HepG2 (cell line): ENCODE results near the gene HOMEZ. TPM values are rescaled to one million over a fixed set of nuclear protein-coding genes. Genes with fewer than 3 reads are reported as not detected.

Experiments used
- FOXP1 ChIP-seq, 2 experiments: fragments of 450-650 bp in 1 of 2; IDR thresholded peaks; 2 replicates each; pipeline ENCODE4 v1.6.1; 2017 to 2018; ENCODE audit warnings: antibody characterized with exemption in 1 of 2
- NFE2 ChIP-seq: sonication (generic); formaldehyde crosslinking; IDR thresholded peaks from 2 replicates; pipeline ENCODE4 v1.4.0; 2020; ENCODE audit warnings: missing genetic modification reagents
- PITX1 ChIP-seq: sonication (generic); formaldehyde crosslinking; IDR thresholded peaks from 2 replicates; pipeline ENCODE4 v1.5.1; 2020; ENCODE audit warnings: mild to moderate bottlenecking, missing genetic modification reagents
- SMC3 ChIP-seq: IDR thresholded peaks from 2 replicates; pipeline ENCODE4 v1.6.1; 2011; ENCODE audit warnings: low read length, improper control_type of control experiment
- ZNF17 ChIP-seq: sonication (generic); formaldehyde crosslinking; IDR thresholded peaks from 2 replicates; pipeline ENCODE4 v1.5.0; 2020; ENCODE audit warnings: mild to moderate bottlenecking, missing genetic modification reagents
- ZNF768 ChIP-seq: sonication (generic); formaldehyde crosslinking; IDR thresholded peaks from 2 replicates; pipeline ENCODE4 v1.4.0; 2020; ENCODE audit warnings: missing genetic modification reagents
- polyA plus RNA-seq, 8 experiments: library from polyadenylated mRNA; depleted of rRNA in 3 of 8; stranded (reverse) in 7 of 8; unstranded in 1 of 8; fragments of >200 nt; fragmentation: Illumina TruSeq in 4 of 8; extraction: Trizol in 4 of 8; gene quantifications; 2 replicates each; pipeline versions ENCODE4 v1.2.1 to v1.2.3, GENCODE V29; 2011 to 2016; ENCODE audit warnings: low read depth in 4 of 8, missing spikeins in 1 of 8, mixed read lengths in 1 of 8; ENCODE audit not compliant: insufficient read depth in 1 of 8
- total RNA-seq, 5 experiments: library from RNA; depleted of rRNA; stranded (reverse); fragments of >200 nt; fragmentation: Illumina TruSeq; extraction: Trizol; gene quantifications; 2 replicates each; pipeline ENCODE4 v1.2.3, GENCODE V29; 2016; ENCODE audit warnings: low read depth in 1 of 5
- TF ChIP-seq, protein P1 (sequence below): sonication (generic); formaldehyde crosslinking; IDR thresholded peaks from 2 replicates; pipeline ENCODE4 v1.5.1; 2020; ENCODE audit warnings: missing genetic modification reagents, mild to moderate bottlenecking, borderline replicate concordance
- TF ChIP-seq, protein P2 (sequence below), 2 experiments: fragments of 450-650 bp in 1 of 2; sonication (generic) in 1 of 2; formaldehyde crosslinking in 1 of 2; IDR thresholded peaks; 2 replicates each; pipeline versions ENCODE4 v1.6.1 to v1.8.0; 2016 to 2022; ENCODE audit warnings: antibody characterized with exemption in 1 of 2, mild to moderate bottlenecking in 1 of 2, missing genetic modification reagents in 1 of 2
- TF ChIP-seq, protein P3 (sequence below): sonication (generic); formaldehyde crosslinking; IDR thresholded peaks from 2 replicates; pipeline ENCODE4 v1.5.1; 2020; ENCODE audit warnings: mild to moderate bottlenecking, missing genetic modification reagents
- TF ChIP-seq, protein P4 (sequence below): IDR thresholded peaks from 2 replicates; pipeline ENCODE4 v1.6.1; 2018; ENCODE audit warnings: missing genetic modification reagents, mild to moderate bottlenecking, missing compliant biosample characterization

Gene HOMEZ
- total and polyA plus RNA-seq, 2 of the 13 experiments (the other 11 are each of a cell fraction or from before 2014, with no cell fraction given): 14.5 to 31.8 TPM

DNA sequence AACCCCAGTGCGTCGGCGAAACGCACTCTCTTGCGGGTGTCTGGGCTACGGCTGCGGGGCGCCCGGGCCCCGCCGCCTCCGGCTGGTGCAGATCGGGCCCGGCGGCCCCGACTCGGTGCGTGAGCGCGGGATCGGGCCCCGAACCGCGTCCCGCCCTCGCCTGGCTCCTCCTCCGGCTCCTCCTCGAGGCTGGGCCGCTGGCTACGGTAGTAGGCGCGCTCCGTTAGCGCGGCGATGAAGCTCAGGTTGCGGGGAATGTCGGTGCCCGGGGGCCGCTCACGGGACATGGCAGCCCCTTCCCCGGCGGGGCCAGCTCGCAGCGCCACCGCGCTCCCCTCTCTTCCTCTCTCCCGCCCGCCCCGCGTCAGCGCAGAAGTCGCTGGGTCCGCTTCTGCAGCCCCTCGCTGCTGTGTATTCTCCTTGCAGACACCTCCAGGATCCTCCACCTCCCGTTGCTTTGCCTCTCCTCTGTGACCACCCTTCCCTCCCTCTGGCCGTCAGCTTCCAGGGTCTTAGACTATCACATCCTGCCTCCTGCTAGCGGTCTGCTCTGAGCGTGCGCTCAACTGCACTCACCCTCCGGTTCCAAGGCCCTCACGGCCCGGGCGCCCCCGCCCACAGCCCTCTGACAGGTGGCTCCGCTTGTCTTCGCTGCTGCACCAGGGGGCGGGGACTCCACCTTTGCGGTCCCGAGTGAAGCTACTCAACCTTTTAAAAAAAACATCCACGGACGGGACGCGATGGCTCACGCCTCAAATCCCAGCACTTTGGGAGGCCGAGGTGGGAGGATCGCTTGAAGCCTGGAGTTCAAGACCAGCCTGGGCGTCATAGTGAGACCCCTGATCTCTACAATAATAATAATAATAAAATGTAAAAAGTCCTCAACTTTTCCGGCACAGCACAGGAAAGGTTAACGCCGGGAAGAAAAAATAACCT is 16.6 kb upstream of the HOMEZ start, which contains the start of gene PPP1R3E (continued):
- TF ChIP-seq FOXP1 (IDR thresholded peaks at IDR 0.05) (no peak), FOXP1 (CRISPR knock-in tag; IDR thresholded peaks at IDR 0.05) (no peak), PITX1 (CRISPR knock-in tag) (no peak; the same call in none of the 2 replicates), NFE2 (no peak), SMC3 (no peak), ZNF17 (CRISPR knock-in tag) (no peak), ZNF768 (peak; percentile 29; the same call in 1 of the 2 replicates)
- TF ChIP-seq, protein P1, sequence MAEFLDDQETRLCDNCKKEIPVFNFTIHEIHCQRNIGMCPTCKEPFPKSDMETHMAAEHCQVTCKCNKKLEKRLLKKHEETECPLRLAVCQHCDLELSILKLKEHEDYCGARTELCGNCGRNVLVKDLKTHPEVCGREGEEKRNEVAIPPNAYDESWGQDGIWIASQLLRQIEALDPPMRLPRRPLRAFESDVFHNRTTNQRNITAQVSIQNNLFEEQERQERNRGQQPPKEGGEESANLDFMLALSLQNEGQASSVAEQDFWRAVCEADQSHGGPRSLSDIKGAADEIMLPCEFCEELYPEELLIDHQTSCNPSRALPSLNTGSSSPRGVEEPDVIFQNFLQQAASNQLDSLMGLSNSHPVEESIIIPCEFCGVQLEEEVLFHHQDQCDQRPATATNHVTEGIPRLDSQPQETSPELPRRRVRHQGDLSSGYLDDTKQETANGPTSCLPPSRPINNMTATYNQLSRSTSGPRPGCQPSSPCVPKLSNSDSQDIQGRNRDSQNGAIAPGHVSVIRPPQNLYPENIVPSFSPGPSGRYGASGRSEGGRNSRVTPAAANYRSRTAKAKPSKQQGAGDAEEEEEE (CRISPR knock-in tag): peak; percentile 96; the same call in 1 of the 2 replicates
- TF ChIP-seq, protein P2, sequence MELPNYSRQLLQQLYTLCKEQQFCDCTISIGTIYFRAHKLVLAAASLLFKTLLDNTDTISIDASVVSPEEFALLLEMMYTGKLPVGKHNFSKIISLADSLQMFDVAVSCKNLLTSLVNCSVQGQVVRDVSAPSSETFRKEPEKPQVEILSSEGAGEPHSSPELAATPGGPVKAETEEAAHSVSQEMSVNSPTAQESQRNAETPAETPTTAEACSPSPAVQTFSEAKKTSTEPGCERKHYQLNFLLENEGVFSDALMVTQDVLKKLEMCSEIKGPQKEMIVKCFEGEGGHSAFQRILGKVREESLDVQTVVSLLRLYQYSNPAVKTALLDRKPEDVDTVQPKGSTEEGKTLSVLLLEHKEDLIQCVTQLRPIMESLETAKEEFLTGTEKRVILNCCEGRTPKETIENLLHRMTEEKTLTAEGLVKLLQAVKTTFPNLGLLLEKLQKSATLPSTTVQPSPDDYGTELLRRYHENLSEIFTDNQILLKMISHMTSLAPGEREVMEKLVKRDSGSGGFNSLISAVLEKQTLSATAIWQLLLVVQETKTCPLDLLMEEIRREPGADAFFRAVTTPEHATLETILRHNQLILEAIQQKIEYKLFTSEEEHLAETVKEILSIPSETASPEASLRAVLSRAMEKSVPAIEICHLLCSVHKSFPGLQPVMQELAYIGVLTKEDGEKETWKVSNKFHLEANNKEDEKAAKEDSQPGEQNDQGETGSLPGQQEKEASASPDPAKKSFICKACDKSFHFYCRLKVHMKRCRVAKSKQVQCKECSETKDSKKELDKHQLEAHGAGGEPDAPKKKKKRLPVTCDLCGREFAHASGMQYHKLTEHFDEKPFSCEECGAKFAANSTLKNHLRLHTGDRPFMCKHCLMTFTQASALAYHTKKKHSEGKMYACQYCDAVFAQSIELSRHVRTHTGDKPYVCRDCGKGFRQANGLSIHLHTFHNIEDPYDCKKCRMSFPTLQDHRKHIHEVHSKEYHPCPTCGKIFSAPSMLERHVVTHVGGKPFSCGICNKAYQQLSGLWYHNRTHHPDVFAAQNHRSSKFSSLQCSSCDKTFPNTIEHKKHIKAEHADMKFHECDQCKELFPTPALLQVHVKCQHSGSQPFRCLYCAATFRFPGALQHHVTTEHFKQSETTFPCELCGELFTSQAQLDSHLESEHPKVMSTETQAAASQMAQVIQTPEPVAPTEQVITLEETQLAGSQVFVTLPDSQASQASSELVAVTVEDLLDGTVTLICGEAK (IDR thresholded peaks at IDR 0.05): no peak
- TF ChIP-seq, protein P2 (CRISPR knock-in tag; IDR thresholded peaks at IDR 0.05): peak; percentile 50; the same call in 1 of the 2 replicates
- TF ChIP-seq, protein P3, sequence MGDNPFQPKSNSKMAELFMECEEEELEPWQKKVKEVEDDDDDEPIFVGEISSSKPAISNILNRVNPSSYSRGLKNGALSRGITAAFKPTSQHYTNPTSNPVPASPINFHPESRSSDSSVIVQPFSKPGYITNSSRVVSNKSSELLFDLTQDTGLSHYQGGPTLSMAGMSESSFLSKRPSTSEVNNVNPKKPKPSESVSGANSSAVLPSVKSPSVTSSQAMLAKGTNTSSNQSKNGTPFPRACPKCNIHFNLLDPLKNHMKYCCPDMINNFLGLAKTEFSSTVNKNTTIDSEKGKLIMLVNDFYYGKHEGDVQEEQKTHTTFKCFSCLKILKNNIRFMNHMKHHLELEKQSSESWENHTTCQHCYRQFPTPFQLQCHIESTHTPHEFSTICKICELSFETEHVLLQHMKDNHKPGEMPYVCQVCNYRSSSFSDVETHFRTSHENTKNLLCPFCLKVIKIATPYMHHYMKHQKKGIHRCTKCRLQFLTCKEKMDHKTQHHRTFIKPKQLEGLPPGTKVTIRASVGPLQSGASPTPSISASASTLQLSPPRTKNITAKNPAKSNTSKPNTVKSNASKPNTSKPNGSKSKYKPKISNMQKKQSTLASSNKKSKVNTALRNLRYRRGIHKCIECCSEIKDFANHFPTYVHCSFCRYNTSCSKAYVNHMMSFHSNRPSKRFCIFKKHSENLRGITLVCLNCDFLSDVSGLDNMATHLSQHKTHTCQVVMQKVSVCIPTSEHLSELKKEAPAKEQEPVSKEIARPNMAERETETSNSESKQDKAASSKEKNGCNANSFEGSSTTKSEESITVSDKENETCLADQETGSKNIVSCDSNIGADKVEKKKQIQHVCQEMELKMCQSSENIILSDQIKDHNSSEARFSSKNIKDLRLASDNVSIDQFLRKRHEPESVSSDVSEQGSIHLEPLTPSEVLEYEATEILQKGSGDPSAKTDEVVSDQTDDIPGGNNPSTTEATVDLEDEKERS: peak; percentile 89; the same call in 1 of the 2 replicates
- TF ChIP-seq, protein P4, sequence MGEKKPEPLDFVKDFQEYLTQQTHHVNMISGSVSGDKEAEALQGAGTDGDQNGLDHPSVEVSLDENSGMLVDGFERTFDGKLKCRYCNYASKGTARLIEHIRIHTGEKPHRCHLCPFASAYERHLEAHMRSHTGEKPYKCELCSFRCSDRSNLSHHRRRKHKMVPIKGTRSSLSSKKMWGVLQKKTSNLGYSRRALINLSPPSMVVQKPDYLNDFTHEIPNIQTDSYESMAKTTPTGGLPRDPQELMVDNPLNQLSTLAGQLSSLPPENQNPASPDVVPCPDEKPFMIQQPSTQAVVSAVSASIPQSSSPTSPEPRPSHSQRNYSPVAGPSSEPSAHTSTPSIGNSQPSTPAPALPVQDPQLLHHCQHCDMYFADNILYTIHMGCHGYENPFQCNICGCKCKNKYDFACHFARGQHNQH (CRISPR knock-in tag): peak; percentile 75
